ENCODE measurements around the gene ZDHHC14. TPM values are rescaled to one million over a fixed set of nuclear protein-coding genes. Genes with fewer than 3 reads are reported as not detected.

The ZDHHC14 gene
- total and polyA plus RNA-seq, 2 experiments from 2014 or later = 3.0 to 7.4 TPM

- no peaks in the 10 kb centered on the region; the same call in 1 of the 2 replicates for H3K36me3 ChIP-seq (ENCODE audit: insufficient read depth)
- no peak overlapping the region for H3K4me3 Mint-ChIP-seq
Observed at GRCh38 chr6:157712585-157713295, 331.8 kb downstream of the ZDHHC14 start.

More at GRCh38 chr6:157712585-157713295, 331.8 kb downstream of the ZDHHC14 start:
- Mint-ChIP-seq H3K36me3 (ENCODE audit: low read depth) (peaks cover 5% of the 10 kb centered on the region; the same call in 1 of the 3 replicates), H3K27me3 (ENCODE audit: insufficient read depth, low read depth, poor library complexity) (peaks cover 14% of the 10 kb centered on the region), H3K27ac (no peak overlapping the region), H3K9me3 (0 out of 3 replicates have a peak, but pooled peaks cover 2% of the 10 kb centered on the region), H3K4me1 (peaks cover 58% of the 10 kb centered on the region)
- Histone ChIP-seq H3K27ac (ENCODE audit: low read depth) (no peak overlapping the region), H3K9me2 (ENCODE audit: insufficient read depth) (0 out of 2 replicates have a peak, but pooled peaks cover 2% of the 10 kb centered on the region), H3K27me3 (ENCODE audit: insufficient read depth) (no peaks in the 10 kb centered on the region), H3K4me1 (ENCODE audit: insufficient read depth) (peaks cover 28% of the 10 kb centered on the region), H3K4me3 (no peak overlapping the region), H3K79me2 (replicated peaks; ENCODE audit: insufficient read depth) (no peaks in the 10 kb centered on the region), H4K20me1 (replicated peaks; ENCODE audit: insufficient read depth) (no peaks in the 10 kb centered on the region), H2AFZ (no peak overlapping the region), H3F3A (replicated peaks; ENCODE audit: low read depth) (peaks cover 5% of the 10 kb centered on the region), H3K4me2 (no peak overlapping the region)
- TF ChIP-seq STAT1 (IDR thresholded peaks at IDR 0.05; ENCODE audit: unreplicated experiment) (no peak), CREB1 (CRISPR knock-in tag; IDR thresholded peaks at IDR 0.05; ENCODE audit: low read depth) (no peak), EZH2phosphoT487 (IDR thresholded peaks at IDR 0.05; ENCODE audit: unreplicated experiment) (no peak), JUNB (IDR thresholded peaks at IDR 0.05; ENCODE audit: unreplicated experiment) (no peak), ZNF462 (CRISPR knock-in tag; IDR thresholded peaks at IDR 0.05) (no peak), ETS1 (IDR thresholded peaks at IDR 0.05) (no peak), ZNF331 (CRISPR knock-in tag; IDR thresholded peaks at IDR 0.05; ENCODE audit: low read depth) (no peak), REST (IDR thresholded peaks at IDR 0.05; ENCODE audit: unreplicated experiment) (no peak), EZH2 (IDR thresholded peaks at IDR 0.05; ENCODE audit: low read depth, unreplicated experiment) (no peak), CTCF (conservative IDR thresholded peaks at IDR 0.05; ENCODE audit: low read depth in 2 of 2) (no peak), NANOG (IDR thresholded peaks at IDR 0.05; ENCODE audit: borderline replicate concordance) (no peak), ZNF114 (CRISPR knock-in tag; IDR thresholded peaks at IDR 0.05) (no peak)
- no peak for DNase-seq (ENCODE audit: low spot score)
- no peak for ATAC-seq
